Neural progenitor cell (in vitro differentiated cells): ENCODE measurements around the gene CHMP1B. TPM values are rescaled to one million over a fixed set of nuclear protein-coding genes. Genes with fewer than 3 reads are reported as not detected.
A peak's percentile ranks its signal among the peaks of the same experiment; 100 is the strongest.

Experiments
- DNase-seq: peaks from one replicate; pipeline ENCODE4 v3.0.0-alpha.2; 2016; ENCODE audit warnings: low spot score
- H2AFZ ChIP-seq: fragments of 200-600 bp; sonication (generic); replicated peaks from 2 replicates; pipeline ENCODE4 v1.6.1; 2016; ENCODE audit warnings: antibody characterized with exemption
- H3F3A ChIP-seq: fragments of 200-600 bp; sonication (generic); 2 replicates; pipeline ENCODE4 v1.6.1; 2016; ENCODE audit warnings: antibody characterized with exemption, low read depth
- H3K27ac ChIP-seq: fragments of 200-600 bp; sonication (generic); 2 replicates; pipeline ENCODE4 v1.5.1; 2016; ENCODE audit warnings: mild to moderate bottlenecking
- H3K27me3 ChIP-seq: fragments of 200-600 bp; sonication (generic); 2 replicates; pipeline ENCODE4 v1.6.1; 2016; ENCODE audit warnings: mild to moderate bottlenecking, moderate library complexity
- H3K36me3 ChIP-seq: fragments of 200-600 bp; sonication (generic); 2 replicates; pipeline ENCODE4 v1.5.1; 2016
- H3K4me1 ChIP-seq: fragments of 200-600 bp; sonication (generic); 2 replicates; pipeline ENCODE4 v1.6.1; 2016; ENCODE audit warnings: mixed run types
- H3K4me2 ChIP-seq: fragments of 200-600 bp; sonication (generic); 2 replicates; pipeline ENCODE4 v1.6.1; 2016
- H3K4me3 ChIP-seq: fragments of 200-600 bp; sonication (generic); 2 replicates; pipeline ENCODE4 v1.5.1; 2016
- H3K79me2 ChIP-seq: fragments of 200-600 bp; sonication (generic); 2 replicates; pipeline ENCODE4 v1.6.1; 2016; ENCODE audit warnings: low read depth
- H3K9ac ChIP-seq: fragments of 200-600 bp; sonication (generic); 2 replicates; pipeline ENCODE4 v1.6.1; 2016
- H3K9me3 ChIP-seq: fragments of 200-600 bp; sonication (generic); 2 replicates; pipeline ENCODE4 v1.5.1; 2016; ENCODE audit warnings: low read depth
- H4K20me1 ChIP-seq: fragments of 200-600 bp; sonication (generic); 2 replicates; pipeline ENCODE4 v1.6.1; 2016; ENCODE audit warnings: low read depth
- H3K27ac Mint-ChIP-seq: 3 replicates; pipeline ENCODE4 v1.8.0; 2021; ENCODE audit warnings: mixed read lengths
- H3K27me3 Mint-ChIP-seq: 2 replicates; pipeline ENCODE4 v1.8.0; 2022; ENCODE audit warnings: low read depth, mild to moderate bottlenecking, inconsistent platforms, moderate library complexity, mixed read lengths; ENCODE audit not compliant: insufficient read depth
- H3K36me3 Mint-ChIP-seq: 3 replicates; pipeline ENCODE4 v1.8.0; 2021; ENCODE audit warnings: mixed read lengths
- H3K4me1 Mint-ChIP-seq: 3 replicates; pipeline ENCODE4 v1.8.0; 2021; ENCODE audit warnings: mixed read lengths
- H3K4me3 Mint-ChIP-seq: 3 replicates; pipeline ENCODE4 v1.8.0; 2021; ENCODE audit warnings: mild to moderate bottlenecking, moderate library complexity, mixed read lengths
- H3K9me3 Mint-ChIP-seq: 3 replicates; pipeline ENCODE4 v1.8.0; 2020; ENCODE audit warnings: mixed read lengths
- CTCF ChIP-seq: fragments of 200-600 bp; sonication (generic); IDR thresholded peaks from 2 replicates; pipeline ENCODE4 v1.5.1; 2017; ENCODE audit warnings: antibody characterized with exemption, mild to moderate bottlenecking
- EZH2 ChIP-seq: fragments of 200-600 bp; sonication (generic); IDR thresholded peaks from 2 replicates; pipeline ENCODE4 v1.6.1; 2017; ENCODE audit warnings: antibody characterized with exemption, mild to moderate bottlenecking, moderate library complexity
- EZH2phosphoT487 ChIP-seq: fragments of 200-600 bp; sonication (generic); IDR thresholded peaks from 2 replicates; pipeline ENCODE4 v1.6.1; 2017; ENCODE audit warnings: antibody characterized with exemption
- total RNA-seq: library from RNA; depleted of rRNA; stranded (reverse); fragments of >200 nt; gene quantifications from 2 replicates; pipeline ENCODE4 v1.2.3, GENCODE V29; 2015; ENCODE audit warnings: low replicate concordance

CHMP1B gene
- total RNA-seq, 1 donor from 2014 or later: 62.9 TPM

- Mint-ChIP-seq H3K36me3 (no peaks in the 10 kb centered on the region), H3K27me3 (no peaks in the 10 kb centered on the region), H3K27ac (no peak overlapping the region), H3K9me3 (no peaks in the 10 kb centered on the region), H3K4me3 (no peak overlapping the region), H3K4me1 (peaks cover 24% of the 10 kb centered on the region)
- peaks cover 4% of the 10 kb centered on the region for H3K4me1 ChIP-seq
- H3K27me3 ChIP-seq: no peaks in the 10 kb centered on the region
- H3K27ac ChIP-seq: no peak overlapping the region
- no peaks in the 10 kb centered on the region for H3K79me2 ChIP-seq
- TF ChIP-seq EZH2phosphoT487 (no peak), EZH2 (no peak), CTCF (no peak)
- no peaks in the 10 kb centered on the region for H3F3A ChIP-seq
- H3K36me3 ChIP-seq: no peaks in the 10 kb centered on the region
- no peak overlapping the region for H3K4me3 ChIP-seq
- H4K20me1 ChIP-seq: no peaks in the 10 kb centered on the region
- no peak overlapping the region for H3K9ac ChIP-seq
- no peak overlapping the region for H3K4me2 ChIP-seq
- DNase-seq: no peak
- no peaks in the 10 kb centered on the region for H3K9me3 ChIP-seq
- H2AFZ ChIP-seq: no peak overlapping the region
Measured at GRCh38 chr18:11802586-11802985, 48.6 kb upstream of the CHMP1B start.

GRCh38 chr18:11807233-11807632 is 44.0 kb upstream of the CHMP1B start:
- Mint-ChIP-seq H3K36me3 (no peaks in the 10 kb centered on the region), H3K4me3 (no peak overlapping the region), H3K4me1 (peaks cover 42% of the 10 kb centered on the region), H3K27ac (no peak overlapping the region), H3K9me3 (no peaks in the 10 kb centered on the region), H3K27me3 (peaks cover 4% of the 10 kb centered on the region)
- Histone ChIP-seq H3K9ac (no peak overlapping the region), H3K27me3 (no peaks in the 10 kb centered on the region), H3K4me2 (no peak overlapping the region), H2AFZ (no peak overlapping the region), H3F3A (peaks cover 20% of the 10 kb centered on the region), H3K27ac (no peak overlapping the region), H3K79me2 (no peaks in the 10 kb centered on the region), H3K36me3 (no peaks in the 10 kb centered on the region), H3K9me3 (no peaks in the 10 kb centered on the region), H3K4me3 (no peak overlapping the region), H4K20me1 (no peaks in the 10 kb centered on the region), H3K4me1 (peaks cover 24% of the 10 kb centered on the region)
- TF ChIP-seq EZH2phosphoT487 (no peak), CTCF (no peak), EZH2 (no peak)
- DNase-seq: no peak

GRCh38 chr18:11808001-11808855 is 43.0 kb upstream of the CHMP1B start:
- Mint-ChIP-seq H3K9me3 (no peaks in the 10 kb centered on the region), H3K27me3 (peaks cover 5% of the 10 kb centered on the region), H3K4me3 (no peak overlapping the region), H3K27ac (no peak overlapping the region), H3K4me1 (peaks cover 42% of the 10 kb centered on the region), H3K36me3 (no peaks in the 10 kb centered on the region)
- Histone ChIP-seq H3F3A (peaks cover 20% of the 10 kb centered on the region), H3K4me3 (no peak overlapping the region), H3K79me2 (no peaks in the 10 kb centered on the region), H4K20me1 (no peaks in the 10 kb centered on the region), H3K9ac (no peak overlapping the region), H3K27me3 (no peaks in the 10 kb centered on the region), H3K27ac (peak overlapping the region; percentile 24), H2AFZ (peak overlapping the region; percentile 8), H3K4me1 (peaks cover 24% of the 10 kb centered on the region), H3K36me3 (no peaks in the 10 kb centered on the region), H3K4me2 (no peak overlapping the region), H3K9me3 (no peaks in the 10 kb centered on the region)
- peak; percentile 55 for DNase-seq
- TF ChIP-seq CTCF: no peak
- TF ChIP-seq EZH2: no peak
- no peak for TF ChIP-seq EZH2phosphoT487
